Stomach (tissue), 9 donors: ENCODE measurements around the gene MYO3B. TPM values are rescaled to one million over a fixed set of nuclear protein-coding genes. Genes with fewer than 3 reads are reported as not detected.

Experiments used
- DNase-seq, 2 donors: peaks; one replicate each; pipeline versions ENCODE4 v3.0.0 to v3.0.0-alpha.2; 2013 to 2019
- H3K27ac ChIP-seq, 5 donors: fragments of 200-600 bp in 4 of 5; sonication (generic) in 4 of 5; one replicate each; pipeline ENCODE4 v1.5.1; 2013 to 2019; ENCODE audit warnings: mild to moderate bottlenecking in 1 of 5, moderate library complexity in 1 of 5
- H3K27me3 ChIP-seq, 3 donors: fragments of 200-600 bp; sonication (generic); one replicate each; pipeline ENCODE4 v1.5.1; 2017 to 2019; ENCODE audit warnings: mixed run types in 1 of 3
- H3K36me3 ChIP-seq, 4 donors: fragments of 200-600 bp; sonication (generic); 1 replicate in 3 of 4; 2 replicates in 1 of 4; pipeline ENCODE4 v1.5.1; 2016 to 2019
- H3K4me1 ChIP-seq, 4 donors: fragments of 200-600 bp; sonication (generic); one replicate each; pipeline ENCODE4 v1.5.1; 2016 to 2019
- H3K4me3 ChIP-seq, 4 donors: fragments of 200-600 bp; sonication (generic) in 3 of 4; one replicate each; pipeline ENCODE4 v1.5.1; 2016 to 2019; ENCODE audit warnings: mild to moderate bottlenecking in 1 of 4
- H3K9me3 ChIP-seq, 4 donors: fragments of 200-600 bp; sonication (generic); one replicate each; pipeline ENCODE4 v1.5.1; 2016 to 2019
- EP300 ChIP-seq: sonication (generic); formaldehyde crosslinking; IDR thresholded peaks from one replicate; pipeline ENCODE4 v1.6.1; 2017; ENCODE audit warnings: antibody characterized with exemption
- POLR2A ChIP-seq, 4 donors: fragments of 450-650 bp; IDR thresholded peaks; one replicate each; pipeline ENCODE4 v1.6.1; 2016; ENCODE audit warnings: antibody characterized with exemption in 4 of 4, control low read depth in 2 of 4, mild to moderate bottlenecking in 1 of 4, moderate library complexity in 1 of 4
- POLR2AphosphoS5 ChIP-seq, 3 donors: sonication (generic); formaldehyde crosslinking; IDR thresholded peaks; one replicate each; pipeline ENCODE4 v1.6.1; 2016; ENCODE audit warnings: antibody characterized with exemption in 3 of 3
- WGBS, 5 donors: extraction: QIAGEN DNeasy Blood & Tissue Kit in 3 of 5; methylation state at CpG; one replicate each; pipeline versions ENCODE4 v1.1.5 to v1.1.7; 2013 to 2018; 5-methylcytosine and 5-hydroxymethylcytosine counted together
- intact Hi-C: fragments of 100-400 bp; cut with DNase I; formaldehyde crosslinking; loops from one replicate; pipeline ENCODE4 v1.15.1; 2023; ENCODE audit warnings: low total_unique reads
- polyA plus RNA-seq, 3 donors: library from polyadenylated mRNA; stranded (reverse); fragments of 200-250 nt; gene quantifications; one replicate each; pipeline ENCODE4 v1.2.3, GENCODE V29; 2013
- total RNA-seq, 5 donors: library from RNA; depleted of rRNA; stranded (reverse); fragments of >200 nt; gene quantifications; one replicate each; pipeline versions ENCODE4 v1.1.0 to v1.2.3, GENCODE V29; 2014 to 2016
- TF ChIP-seq, protein P1 (sequence below), 7 experiments: fragments of 450-650 bp in 4 of 7; fragments of 200-600 bp in 3 of 7; sonication (generic) in 3 of 7; IDR thresholded peaks; one replicate each; pipeline ENCODE4 v1.5.1; 2016 to 2019; ENCODE audit warnings: antibody characterized with exemption in 7 of 7, control low read depth in 2 of 7, mild to moderate bottlenecking in 1 of 7
- donor health status: healthy with polysubstance abuse.
- donor health status: Bipolar disorder and iron deficiency.
- donor health status: healthy.

MYO3B gene
- total and polyA plus RNA-seq, 8 donors: 0.05 to 0.37 TPM; not detected in 6

DNA sequence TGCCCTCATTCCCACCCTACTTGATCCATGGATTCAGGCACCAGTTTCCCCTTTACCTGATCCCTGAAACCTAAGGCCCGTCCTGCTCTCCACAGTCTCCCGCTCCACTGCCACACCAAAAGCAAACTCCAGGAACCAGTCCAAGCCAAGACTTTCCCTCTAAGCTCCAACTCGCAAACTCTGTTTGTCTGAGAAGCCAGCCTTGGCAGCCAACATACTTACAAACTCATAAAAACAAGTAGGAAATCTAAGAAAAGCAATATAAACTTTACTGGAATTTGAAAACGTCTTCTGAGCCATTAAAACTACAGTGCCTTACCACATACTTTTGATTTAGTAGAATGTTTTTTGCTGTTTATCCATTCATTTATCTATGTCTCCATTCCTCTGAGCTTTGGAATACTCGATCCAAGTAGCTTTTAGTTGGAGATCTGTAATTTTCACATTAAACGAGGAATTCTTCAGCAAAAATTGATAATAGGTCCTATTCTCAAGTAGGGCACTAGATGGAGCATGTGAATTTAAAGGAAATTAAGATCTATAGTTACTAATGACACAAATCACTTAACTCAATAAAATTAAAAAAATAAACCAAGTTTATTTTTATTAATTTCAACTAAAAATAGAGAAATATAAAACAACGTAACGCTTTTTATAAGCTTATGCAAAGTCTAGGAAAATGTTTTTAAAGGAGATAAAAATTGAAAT, 199.7 kb downstream of the MYO3B start:
- H3K4me1 ChIP-seq: peaks cover 0 to 8% (median 0%) of the 10 kb centered on the region in 4 donors
- no peak overlapping the region for H3K27ac ChIP-seq
- H3K36me3 ChIP-seq: no peaks in the 10 kb centered on the region
- H3K4me3 ChIP-seq: no peak overlapping the region
- peak in 1 of 2 donors; percentile 28 for DNase-seq
- intact Hi-C loops: no loop called here
- no peaks in the 10 kb centered on the region for H3K9me3 ChIP-seq
- WGBS, 5 donors: 37 to 50% (median 42%) methylated on average over 8 of the region's 8 CpGs
- peaks cover 0 to 9% (median 0%) of the 10 kb centered on the region in 3 donors for H3K27me3 ChIP-seq
- TF ChIP-seq, protein P1, sequence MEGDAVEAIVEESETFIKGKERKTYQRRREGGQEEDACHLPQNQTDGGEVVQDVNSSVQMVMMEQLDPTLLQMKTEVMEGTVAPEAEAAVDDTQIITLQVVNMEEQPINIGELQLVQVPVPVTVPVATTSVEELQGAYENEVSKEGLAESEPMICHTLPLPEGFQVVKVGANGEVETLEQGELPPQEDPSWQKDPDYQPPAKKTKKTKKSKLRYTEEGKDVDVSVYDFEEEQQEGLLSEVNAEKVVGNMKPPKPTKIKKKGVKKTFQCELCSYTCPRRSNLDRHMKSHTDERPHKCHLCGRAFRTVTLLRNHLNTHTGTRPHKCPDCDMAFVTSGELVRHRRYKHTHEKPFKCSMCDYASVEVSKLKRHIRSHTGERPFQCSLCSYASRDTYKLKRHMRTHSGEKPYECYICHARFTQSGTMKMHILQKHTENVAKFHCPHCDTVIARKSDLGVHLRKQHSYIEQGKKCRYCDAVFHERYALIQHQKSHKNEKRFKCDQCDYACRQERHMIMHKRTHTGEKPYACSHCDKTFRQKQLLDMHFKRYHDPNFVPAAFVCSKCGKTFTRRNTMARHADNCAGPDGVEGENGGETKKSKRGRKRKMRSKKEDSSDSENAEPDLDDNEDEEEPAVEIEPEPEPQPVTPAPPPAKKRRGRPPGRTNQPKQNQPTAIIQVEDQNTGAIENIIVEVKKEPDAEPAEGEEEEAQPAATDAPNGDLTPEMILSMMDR (IDR thresholded peaks at IDR 0.05): no peak
- TF ChIP-seq POLR2A (IDR thresholded peaks at IDR 0.05) (no peak), EP300 (no peak), POLR2AphosphoS5 (IDR thresholded peaks at IDR 0.05) (no peak)

DNA sequence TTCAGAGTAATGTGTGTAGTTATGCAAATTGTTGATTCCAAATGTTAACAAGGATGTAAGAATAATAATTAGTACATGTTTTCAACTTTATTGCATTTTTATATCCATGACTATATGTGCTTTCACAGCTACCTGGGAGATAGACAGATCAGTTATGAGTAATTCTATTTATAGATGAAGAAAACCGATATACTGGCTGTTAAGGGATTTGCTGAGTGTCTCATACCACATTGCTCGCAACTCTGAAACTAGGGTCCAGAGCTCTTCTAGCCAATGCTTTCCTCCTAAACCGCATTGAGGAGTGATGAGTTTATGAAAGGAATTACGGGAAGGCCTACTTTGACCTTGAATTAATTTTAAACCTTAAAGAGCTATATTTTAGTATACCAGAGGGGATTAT, 202.3 kb downstream of the MYO3B start:
- intact Hi-C loops: no loop called here
- H3K27ac ChIP-seq: no peak overlapping the region
- no peak overlapping the region for H3K4me3 ChIP-seq
- peaks cover 0 to 8% (median 0%) of the 10 kb centered on the region in 4 donors for H3K4me1 ChIP-seq
- peaks cover 0 to 6% (median 0%) of the 10 kb centered on the region in 3 donors for H3K27me3 ChIP-seq
- DNase-seq: no peak
- TF ChIP-seq POLR2A (IDR thresholded peaks at IDR 0.05): no peak
- no peak for TF ChIP-seq EP300
- TF ChIP-seq, protein P1 (IDR thresholded peaks at IDR 0.05): no peak
- no peak for TF ChIP-seq POLR2AphosphoS5 (IDR thresholded peaks at IDR 0.05)
- 72 to 85% (median 79%) methylated on average over 4 of the region's 4 CpGs for WGBS, 5 donors
- H3K9me3 ChIP-seq: no peaks in the 10 kb centered on the region
- no peaks in the 10 kb centered on the region for H3K36me3 ChIP-seq

DNA sequence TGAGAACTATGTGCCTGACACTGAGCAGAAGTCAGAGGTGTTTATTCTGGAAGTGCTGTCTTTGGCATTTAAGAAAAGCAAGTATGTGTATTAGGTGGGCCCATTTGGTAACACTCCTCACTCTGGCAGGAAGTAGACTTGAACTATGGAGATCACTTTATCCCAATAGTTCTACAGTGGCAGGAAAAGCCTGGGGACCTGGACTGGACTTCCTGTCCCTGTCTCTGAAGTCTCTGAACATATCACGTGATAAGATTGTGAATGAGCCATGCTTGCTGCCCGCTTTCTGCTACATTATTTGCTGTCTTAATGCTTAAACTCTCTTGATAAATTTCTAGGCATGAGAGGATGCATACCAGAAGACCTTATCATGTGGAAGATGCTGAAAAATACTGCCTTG, 203.7 kb downstream of the MYO3B start:
- H3K9me3 ChIP-seq: no peaks in the 10 kb centered on the region
- H3K4me1 ChIP-seq: peaks cover 0 to 8% (median 0%) of the 10 kb centered on the region in 4 donors
- H3K27ac ChIP-seq: no peak overlapping the region
- TF ChIP-seq POLR2AphosphoS5 (IDR thresholded peaks at IDR 0.05): no peak
- no peak for TF ChIP-seq POLR2A (IDR thresholded peaks at IDR 0.05)
- TF ChIP-seq EP300: no peak
- TF ChIP-seq, protein P1 (IDR thresholded peaks at IDR 0.05): no peak
- peaks cover 0 to 6% (median 0%) of the 10 kb centered on the region in 3 donors for H3K27me3 ChIP-seq
- intact Hi-C loops: no loop called here
- 72 to 88% (median 84%) methylated on average over 2 of the region's 2 CpGs for WGBS, 5 donors
- H3K36me3 ChIP-seq: no peaks in the 10 kb centered on the region
- no peak overlapping the region for H3K4me3 ChIP-seq
- no peak for DNase-seq

DNA sequence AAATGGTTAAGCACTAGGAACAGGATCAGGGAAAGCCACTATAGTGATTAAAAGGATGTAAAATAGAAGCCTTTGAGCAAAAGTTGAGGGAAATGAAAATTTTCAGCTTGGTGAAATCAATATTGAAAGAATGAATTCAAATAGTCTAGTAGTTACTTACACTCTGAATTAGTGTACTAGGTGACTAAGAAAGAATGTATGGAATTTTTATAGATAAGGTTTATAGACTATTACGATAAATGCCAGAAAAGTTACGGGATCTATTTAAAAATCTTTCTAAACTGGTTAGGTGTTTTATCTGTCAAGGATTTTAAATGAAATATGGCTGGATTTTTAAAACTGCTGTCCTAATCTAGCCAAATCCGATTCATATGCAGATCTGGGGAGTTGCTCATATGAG, 208.6 kb downstream of the MYO3B start:
- Histone ChIP-seq H3K9me3 (no peaks in the 10 kb centered on the region), H3K4me1 (no peaks in the 10 kb centered on the region), H3K27me3 (peaks cover 0 to 14% (median 0%) of the 10 kb centered on the region in 3 donors), H3K27ac (no peak overlapping the region), H3K4me3 (no peak overlapping the region), H3K36me3 (no peaks in the 10 kb centered on the region)
- DNase-seq: no peak
- TF ChIP-seq, protein P1 (IDR thresholded peaks at IDR 0.05): no peak
- TF ChIP-seq POLR2A (IDR thresholded peaks at IDR 0.05) (no peak), POLR2AphosphoS5 (IDR thresholded peaks at IDR 0.05) (no peak), EP300 (no peak)
- intact Hi-C loops: no loop called here
- 57 to 75% (median 60%) methylated on average over 3 of the region's 3 CpGs for WGBS, 5 donors
